B cell (primary cell): ENCODE data around the gene FAM110C. TPM values are rescaled to one million over a fixed set of nuclear protein-coding genes. Genes with fewer than 3 reads are reported as not detected.

Experiments
- ATAC-seq: fragments of 200-7000 bp; cut with Tn5 transposase; one replicate; pipeline ENCODE4 v1.10.0; 2021; ENCODE audit warnings: low read depth, mild to moderate bottlenecking, moderate number of reproducible peaks, moderate library complexity
- CTCF ChIA-PET: fragments of 350-600 bp; sonication (Branson Sonifier 250); formaldehyde crosslinking; loops from one replicate; lab custom pipeline; 2021; ENCODE audit warnings: antibody characterized with exemption, inconsistent platforms; lab: Charles Lee
- POLR2A ChIA-PET: fragments of 350-600 bp; sonication (Branson Sonifier 250); formaldehyde crosslinking; loops from one replicate; lab custom pipeline; 2021; ENCODE audit warnings: antibody characterized with exemption; lab: Charles Lee
- DNase-seq: peaks from one replicate; pipeline ENCODE4 v3.0.0; 2013
- H2AFZ ChIP-seq: 2 replicates; pipeline ENCODE4 v1.6.1; 2012; ENCODE audit warnings: mild to moderate bottlenecking, low read depth, low read length; ENCODE audit not compliant: insufficient read depth, poor library complexity, severe bottlenecking
- H3K27ac ChIP-seq, 2 donors: 1 replicate in 1 of 2; 2 replicates in 1 of 2; pipeline ENCODE4 v1.5.1; 2012 to 2013; ENCODE audit warnings: low read length in 2 of 2, mild to moderate bottlenecking in 2 of 2, moderate library complexity in 1 of 2
- H3K27me3 ChIP-seq, 4 experiments: fragments of 200-600 bp in 1 of 4; sonication (generic) in 1 of 4; replicated peaks in 1 of 4; 1 replicate in 2 of 4; 2 replicates in 2 of 4; pipeline versions ENCODE4 v1.6.1 to v1.7.0; 2013 to 2016; ENCODE audit warnings: low read length in 3 of 4, mild to moderate bottlenecking in 2 of 4, mixed read lengths in 1 of 4, moderate library complexity in 1 of 4; ENCODE audit not compliant: insufficient read depth in 4 of 4, control insufficient read depth in 3 of 4; ENCODE audit errors: control extremely low read depth in 1 of 4
- H3K36me3 ChIP-seq, 2 experiments: replicated peaks in 1 of 2; 1 replicate in 1 of 2; 2 replicates in 1 of 2; pipeline versions ENCODE4 v1.6.1 to v1.7.1; 2013; ENCODE audit warnings: low read length in 1 of 2; ENCODE audit not compliant: insufficient read depth in 2 of 2, control insufficient read depth in 1 of 2; ENCODE audit errors: control extremely low read depth in 1 of 2, extremely low read depth in 1 of 2
- H3K4me1 ChIP-seq, 2 donors: fragments of 200-600 bp in 1 of 2; sonication (generic) in 1 of 2; 1 replicate in 1 of 2; 2 replicates in 1 of 2; pipeline versions ENCODE4 v1.5.1 to v1.6.1; 2013 to 2017; ENCODE audit warnings: low read length in 2 of 2; ENCODE audit not compliant: control insufficient read depth in 2 of 2, insufficient read depth in 2 of 2
- H3K4me2 ChIP-seq: replicated peaks from 2 replicates; pipeline ENCODE3; 2012; ENCODE audit warnings: mild to moderate bottlenecking, low read depth, low read length; ENCODE audit not compliant: poor library complexity, severe bottlenecking
- H3K4me3 ChIP-seq, 5 experiments: fragments of 200-600 bp in 1 of 5; sonication (generic) in 1 of 5; 1 replicate in 3 of 5; 2 replicates in 2 of 5; pipeline versions ENCODE4 v1.5.1 to v1.7.0; 2011 to 2016; ENCODE audit warnings: low read length in 4 of 5, mild to moderate bottlenecking in 4 of 5, low read depth in 2 of 5, control low read depth in 1 of 5, moderate library complexity in 1 of 5; ENCODE audit not compliant: insufficient read depth in 1 of 5; ENCODE audit errors: control extremely low read depth in 1 of 5, extremely low read depth in 1 of 5
- H3K79me2 ChIP-seq: fragments of 200-600 bp; sonication (generic); one replicate; pipeline ENCODE4 v1.6.0; 2016; ENCODE audit warnings: low read length; ENCODE audit not compliant: control insufficient read depth, insufficient read depth
- H3K9ac ChIP-seq: fragments of 200-600 bp; sonication (generic); 2 replicates; pipeline ENCODE4 v1.6.1; 2017; ENCODE audit warnings: mild to moderate bottlenecking, low read length, moderate library complexity
- H3K9me3 ChIP-seq, 3 donors: one replicate each; pipeline versions ENCODE4 v1.6.1 to v1.7.1; 2013; ENCODE audit warnings: low read length in 2 of 3; ENCODE audit not compliant: control insufficient read depth in 2 of 3, insufficient read depth in 1 of 3; ENCODE audit errors: control extremely low read depth in 1 of 3
- H4K20me1 ChIP-seq: 2 replicates; pipeline ENCODE4 v1.6.0; 2012; ENCODE audit warnings: mild to moderate bottlenecking, low read length; ENCODE audit not compliant: insufficient read depth, control insufficient read depth, poor library complexity, severe bottlenecking
- H3K27ac Mint-ChIP-seq: one replicate; pipeline ENCODE4 v1.8.0; 2021; ENCODE audit warnings: mixed read lengths
- H3K27me3 Mint-ChIP-seq: one replicate; pipeline ENCODE4 v1.8.0; 2021; ENCODE audit warnings: mixed read lengths
- H3K4me1 Mint-ChIP-seq: one replicate; pipeline ENCODE4 v1.8.0; 2021; ENCODE audit warnings: mixed read lengths
- H3K4me3 Mint-ChIP-seq: one replicate; pipeline ENCODE4 v1.8.0; 2021; ENCODE audit warnings: mixed read lengths
- H3K9me3 Mint-ChIP-seq: one replicate; pipeline ENCODE4 v1.8.0; 2022; ENCODE audit warnings: mixed read lengths; ENCODE audit not compliant: insufficient read depth
- CTCF ChIP-seq: fragments of 200-600 bp; IDR thresholded peaks from one replicate; pipeline ENCODE4 v1.8.0; 2022; ENCODE audit warnings: antibody characterized with exemption, mild to moderate bottlenecking
- EZH2 ChIP-seq: IDR thresholded peaks from 2 replicates; pipeline ENCODE4 v1.6.1; 2012; ENCODE audit warnings: borderline replicate concordance, low read depth, mild to moderate bottlenecking, moderate library complexity, low read length; ENCODE audit not compliant: insufficient read depth, poor library complexity, severe bottlenecking
- WGBS: methylation state at CpG from one replicate; pipeline ENCODE4 v1.1.5; 2013; ENCODE audit warnings: missing lambda C conversion rate; ENCODE audit not compliant: insufficient coverage; 5-methylcytosine and 5-hydroxymethylcytosine counted together
- intact Hi-C: fragments of 100-400 bp; cut with micrococcal nuclease; formaldehyde crosslinking; loops from one replicate; pipeline ENCODE4 v1.10.0; 2022
- polyA plus RNA-seq: library from polyadenylated mRNA; depleted of rRNA; stranded (reverse); fragments of >200 nt; gene quantifications from 2 replicates; pipeline ENCODE4 v1.2.3, GENCODE V29; 2012
- total RNA-seq, 2 donors: library from RNA; stranded (reverse); fragments of 120-200 nt in 1 of 2; gene quantifications; 1 replicate in 1 of 2; 2 replicates in 1 of 2; pipeline versions ENCODE4 v1.2.3 to v1.2.4, GENCODE V29; 2013 to 2022

Gene FAM110C
- total and polyA plus RNA-seq, 2 donors (not counting 1 experiment from before 2014, with no cell fraction given) = not detected

GRCh38 chr2:66853-67252, 20.5 kb upstream of the FAM110C start:
- Histone ChIP-seq H3K27me3 (peaks cover 0 to 3% (median 0%) of the 10 kb centered on the region in 4 experiments), H3K9me3 (no peaks in the 10 kb centered on the region), H3K9ac (no peak overlapping the region), H4K20me1 (no peaks in the 10 kb centered on the region), H3K4me2 (no peak overlapping the region), H3K27ac (no peak overlapping the region), H3K4me3 (no peak overlapping the region), H2AFZ (no peak overlapping the region), H3K4me1 (no peaks in the 10 kb centered on the region), H3K36me3 (no peaks in the 10 kb centered on the region), H3K79me2 (no peaks in the 10 kb centered on the region)
- H3K27ac Mint-ChIP-seq = no peak overlapping the region
- no peak overlapping the region for H3K4me3 Mint-ChIP-seq
- intact Hi-C loops = no loop called here
- ATAC-seq (no peak), DNase-seq (no peak)
- TF ChIP-seq CTCF (no peak), EZH2 (no peak)
- H3K27me3 Mint-ChIP-seq = peaks cover 5% of the 10 kb centered on the region
- 92% methylated on average over 17 of the region's 17 CpGs for WGBS
- ChIA-PET POLR2A (no interaction called here), CTCF (no interaction called here)
- no peaks in the 10 kb centered on the region for H3K4me1 Mint-ChIP-seq
- H3K9me3 Mint-ChIP-seq = no peaks in the 10 kb centered on the region

- H3K4me1 ChIP-seq = no peaks in the 10 kb centered on the region
- peaks cover 0 to 3% (median 0%) of the 10 kb centered on the region in 3 donors for H3K9me3 ChIP-seq
- ATAC-seq (no peak), DNase-seq (no peak)
- H3K27ac ChIP-seq = no peak overlapping the region
- Mint-ChIP-seq H3K27me3 (peaks cover 16% of the 10 kb centered on the region), H3K4me1 (no peaks in the 10 kb centered on the region), H3K4me3 (no peak overlapping the region), H3K9me3 (peaks cover 6% of the 10 kb centered on the region), H3K27ac (no peak overlapping the region)
- no peak overlapping the region for H3K4me2 ChIP-seq
- peaks cover 0 to 3% (median 0%) of the 10 kb centered on the region in 4 experiments for H3K27me3 ChIP-seq
- ChIA-PET POLR2A (no interaction called here), CTCF (no interaction called here)
- no peaks in the 10 kb centered on the region for H3K79me2 ChIP-seq
- H3K9ac ChIP-seq = no peak overlapping the region
- intact Hi-C loops = no loop called here
- no peaks in the 10 kb centered on the region for H4K20me1 ChIP-seq
- no peaks in the 10 kb centered on the region for H3K36me3 ChIP-seq
- H2AFZ ChIP-seq = no peak overlapping the region
- no peak overlapping the region for H3K4me3 ChIP-seq
- TF ChIP-seq EZH2 = no peak
- WGBS = 57% methylated on average over 2 of the region's 4 CpGs
Measured at GRCh38 chr2:65121-65520, 18.8 kb upstream of the FAM110C start.
